ENCODE measurements around the gene PMEPA1.
"Not testable (repeated sequence)": the region's sequence is repeated elsewhere in the genome, so short reads cannot be mapped to it uniquely, and the experiment has no call there.

Gene PMEPA1

DNA sequence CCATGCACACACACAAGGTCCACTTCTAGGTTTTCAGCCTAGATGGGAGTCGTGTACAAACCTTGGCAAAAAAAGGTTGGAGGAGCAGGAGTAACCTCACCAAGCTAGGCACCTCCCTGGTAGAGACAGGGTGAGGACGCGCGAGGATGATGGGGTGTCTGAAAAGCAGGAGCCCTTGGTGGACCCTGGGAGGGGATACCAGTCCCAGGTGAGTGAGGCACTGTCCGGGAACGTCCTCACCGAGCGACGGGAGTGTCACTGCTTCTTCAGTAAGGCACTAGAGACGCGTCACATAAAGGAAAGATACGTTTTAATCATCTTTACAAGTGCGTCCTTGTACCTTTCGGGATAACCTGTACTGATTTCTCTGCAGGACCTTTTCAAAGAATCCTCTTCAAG lies 60.2 kb downstream of the PMEPA1 start:
- DNase-seq (ENCODE audit: low read depth) = no peak

DNA sequence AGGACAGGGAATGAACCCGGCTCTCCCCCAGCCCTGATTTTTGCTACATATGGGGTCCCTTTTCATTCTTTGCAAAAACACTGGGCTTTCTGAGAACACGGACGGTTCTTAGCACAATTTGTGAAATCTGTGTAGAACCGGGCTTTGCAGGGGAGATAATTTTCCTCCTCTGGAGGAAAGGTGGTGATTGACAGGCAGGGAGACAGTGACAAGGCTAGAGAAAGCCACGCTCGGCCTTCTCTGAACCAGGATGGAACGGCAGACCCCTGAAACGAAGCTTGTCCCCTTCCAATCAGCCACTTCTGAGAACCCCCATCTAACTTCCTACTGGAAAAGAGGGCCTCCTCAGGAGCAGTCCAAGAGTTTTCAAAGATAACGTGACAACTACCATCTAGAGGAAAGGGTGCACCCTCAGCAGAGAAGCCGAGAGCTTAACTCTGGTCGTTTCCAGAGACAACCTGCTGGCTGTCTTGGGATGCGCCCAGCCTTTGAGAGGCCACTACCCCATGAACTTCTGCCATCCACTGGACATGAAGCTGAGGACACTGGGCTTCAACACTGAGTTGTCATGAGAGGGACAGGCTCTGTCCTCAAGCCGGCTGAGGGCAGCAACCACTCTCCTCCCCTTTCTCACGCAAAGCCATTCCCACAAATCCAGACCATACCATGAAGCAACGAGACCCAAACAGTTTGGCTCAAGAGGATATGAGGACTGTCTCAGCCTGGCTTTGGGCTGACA lies 60.8 kb downstream of the PMEPA1 start:
- no peak for DNase-seq (ENCODE audit: low read depth)

DNA sequence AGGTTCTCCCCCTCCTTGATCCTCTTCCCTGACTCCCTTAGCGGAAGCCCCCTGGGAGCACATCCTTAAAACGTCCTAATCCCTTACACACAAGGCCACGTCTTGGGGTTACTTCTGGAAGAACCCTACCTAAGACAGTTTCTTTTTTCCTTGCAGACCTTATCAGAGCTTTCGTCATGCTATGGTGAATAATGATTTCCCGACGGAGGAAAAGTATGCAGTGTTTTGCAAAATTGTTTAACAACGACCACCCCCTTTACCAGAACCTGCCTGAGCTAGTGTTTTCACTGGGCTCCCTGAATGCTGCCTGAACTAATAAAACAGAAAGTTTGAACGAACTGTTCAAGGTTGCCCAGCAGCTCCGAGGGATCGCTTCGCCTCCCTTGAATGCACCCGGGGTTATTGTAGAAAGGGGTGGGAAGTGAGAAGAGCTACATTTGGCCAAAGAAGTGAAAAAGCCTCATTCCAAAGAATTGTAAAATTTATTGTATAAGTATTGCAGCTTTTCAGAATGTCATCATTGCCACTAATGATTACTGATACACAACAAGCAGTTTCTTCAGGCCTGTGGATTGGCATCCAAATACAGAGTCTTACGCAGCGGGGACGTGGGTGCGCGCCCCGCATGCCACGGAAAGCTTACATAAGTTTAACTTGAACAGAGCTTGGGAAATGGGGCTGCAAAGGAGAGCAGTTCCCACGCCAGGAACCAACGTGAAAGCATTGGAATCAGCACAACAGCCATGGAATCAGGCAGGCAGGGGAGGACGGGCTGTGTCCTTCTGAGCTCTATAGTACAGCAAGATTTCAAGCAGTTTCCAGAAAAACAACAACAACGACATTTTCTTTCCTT lies 61.7 kb downstream of the PMEPA1 start:
- no peak for DNase-seq (ENCODE audit: low read depth)

DNA sequence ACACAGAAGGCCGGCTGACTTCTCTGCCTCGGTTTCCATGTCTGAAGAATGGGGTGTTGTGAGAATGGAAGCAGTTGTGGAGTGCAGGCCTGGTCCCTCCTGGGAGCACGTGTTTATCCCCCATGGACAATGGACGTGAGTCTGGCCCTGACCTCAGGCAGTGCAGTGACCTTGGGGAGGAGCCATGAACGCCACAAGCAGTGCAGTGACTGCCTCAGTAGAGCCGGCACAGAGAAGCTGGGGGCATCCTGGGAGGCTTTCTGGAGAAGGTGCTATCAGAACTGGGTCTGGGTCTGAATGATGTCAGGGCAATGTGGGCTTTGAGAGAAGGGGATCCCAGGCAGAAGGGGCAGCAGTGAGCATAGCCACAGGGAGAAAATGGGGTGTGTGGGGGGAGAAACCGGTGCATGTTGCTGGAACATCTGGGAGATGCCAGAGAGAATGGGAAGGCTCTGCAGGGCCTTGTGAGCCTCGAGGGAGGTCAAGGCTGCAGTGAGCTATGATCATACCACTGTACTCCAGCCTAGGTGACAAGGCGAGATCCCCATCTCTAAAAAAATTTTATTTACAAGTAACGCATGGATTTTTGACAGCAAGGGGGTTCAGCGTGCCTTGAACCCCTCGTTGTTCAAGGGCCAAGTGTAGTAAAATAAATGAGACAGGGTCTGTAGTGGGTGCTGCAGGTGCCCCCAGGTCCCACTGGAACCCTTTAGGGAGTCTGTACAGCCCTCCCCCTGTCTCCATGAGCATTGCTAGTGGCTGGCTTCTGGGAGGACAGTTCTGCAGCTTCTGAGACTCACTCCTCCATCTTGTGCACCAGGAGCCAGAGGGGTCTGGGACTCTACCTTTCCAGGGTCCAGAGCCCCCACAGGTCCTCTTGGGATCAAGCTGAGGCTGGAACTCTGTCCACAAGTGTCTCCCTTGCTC lies 62.5 kb downstream of the PMEPA1 start:
- DNase-seq (ENCODE audit: low read depth) = no peak

DNA sequence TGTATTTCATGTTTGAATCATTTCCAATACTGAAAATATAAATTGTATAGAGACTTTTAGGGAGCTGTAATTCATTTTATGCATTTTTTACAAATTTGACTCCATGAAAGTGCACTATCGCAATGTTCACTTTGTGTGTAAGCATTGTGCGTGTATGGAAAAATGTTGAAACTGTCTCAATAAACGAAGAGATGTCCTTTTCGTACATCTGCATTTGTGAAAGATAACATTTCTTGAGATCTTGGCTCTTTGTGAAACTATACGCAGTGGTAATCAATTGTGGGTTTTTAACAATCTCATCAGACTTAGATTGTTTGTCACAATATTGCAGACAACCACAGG lies 70.9 kb downstream of the PMEPA1 start:
- DNase-seq (ENCODE audit: low read depth) = no peak

DNA sequence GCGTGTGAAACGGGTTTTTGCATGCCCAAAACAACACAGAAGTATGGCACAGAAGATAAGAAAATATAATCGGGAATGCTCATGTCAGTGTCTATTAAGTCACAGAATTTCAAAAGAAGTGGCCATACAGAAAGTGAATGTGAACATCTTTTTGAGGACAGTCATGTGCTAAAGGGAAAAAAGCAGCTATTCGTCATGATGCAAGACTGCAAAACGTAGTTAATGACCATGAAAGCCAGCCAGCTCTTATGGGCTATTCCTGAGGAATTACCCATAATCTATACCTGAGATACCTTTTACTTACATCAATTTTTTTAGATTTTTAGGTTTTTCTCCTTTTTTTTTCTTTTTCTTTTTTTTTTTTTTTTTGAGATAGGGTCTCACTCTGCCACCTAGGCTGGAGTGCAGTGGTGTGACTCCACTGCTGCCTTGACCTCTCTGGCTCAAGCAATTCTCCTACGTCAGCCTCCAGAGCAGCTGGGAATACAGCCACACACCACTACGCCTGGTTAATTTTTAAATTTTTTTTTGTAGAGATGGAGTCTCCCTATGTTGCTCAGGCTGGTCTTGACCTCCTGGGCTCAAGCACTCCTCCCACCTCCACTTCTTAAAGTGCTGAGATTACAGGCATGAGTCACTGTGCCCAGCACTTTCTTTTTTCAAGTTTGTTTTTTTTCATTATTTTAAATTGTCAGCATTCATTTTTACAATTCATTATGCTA lies 71.5 kb downstream of the PMEPA1 start:
- no peak for DNase-seq (ENCODE audit: low read depth)

DNA sequence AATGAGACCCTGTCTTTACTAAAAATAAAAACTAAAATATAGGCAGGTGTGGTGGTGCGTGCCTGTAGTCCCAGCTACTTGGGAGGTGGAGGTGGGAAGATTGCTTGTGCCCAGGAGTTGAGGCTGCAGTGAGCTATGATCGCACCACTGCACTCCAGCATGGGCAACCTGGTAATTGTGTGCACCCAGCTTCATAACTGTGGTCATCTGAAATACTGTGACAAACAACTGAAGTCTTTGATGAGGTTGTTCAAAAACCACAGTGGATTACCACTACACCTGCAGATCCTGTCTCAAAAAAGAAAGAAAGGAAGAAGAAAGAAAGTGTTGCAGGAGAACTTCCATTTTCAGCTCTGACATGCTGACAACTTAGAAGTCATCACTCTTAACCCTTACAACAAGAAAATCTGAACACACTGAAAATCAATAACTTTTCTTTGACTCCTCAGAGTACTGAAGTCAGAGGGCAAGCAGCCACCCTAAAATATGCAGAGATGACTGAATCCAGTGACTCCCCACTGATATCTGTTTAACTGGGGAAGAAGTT lies 75.8 kb downstream of the PMEPA1 start:
- no peak for DNase-seq (ENCODE audit: low read depth)

DNA sequence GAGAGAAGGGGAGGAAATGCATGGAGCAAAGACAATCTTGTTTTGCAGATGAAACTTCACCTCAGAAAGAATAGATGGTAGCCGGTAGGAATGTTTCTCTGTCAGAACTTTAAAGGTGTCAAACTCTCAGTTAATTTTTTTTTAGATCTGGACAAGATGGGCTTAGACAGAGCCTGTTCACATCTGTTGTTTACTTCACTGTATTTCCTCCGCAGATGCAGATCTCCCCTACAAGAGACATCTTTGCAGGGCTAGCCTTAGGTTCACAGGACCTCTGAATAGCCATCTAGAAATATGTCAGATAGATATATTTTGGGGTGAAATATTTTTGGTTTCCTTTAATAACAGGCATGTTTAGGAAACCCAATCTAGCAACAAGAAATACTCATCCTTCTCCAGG lies 77.5 kb downstream of the PMEPA1 start:
- DNase-seq (ENCODE audit: low read depth) = no peak

DNA sequence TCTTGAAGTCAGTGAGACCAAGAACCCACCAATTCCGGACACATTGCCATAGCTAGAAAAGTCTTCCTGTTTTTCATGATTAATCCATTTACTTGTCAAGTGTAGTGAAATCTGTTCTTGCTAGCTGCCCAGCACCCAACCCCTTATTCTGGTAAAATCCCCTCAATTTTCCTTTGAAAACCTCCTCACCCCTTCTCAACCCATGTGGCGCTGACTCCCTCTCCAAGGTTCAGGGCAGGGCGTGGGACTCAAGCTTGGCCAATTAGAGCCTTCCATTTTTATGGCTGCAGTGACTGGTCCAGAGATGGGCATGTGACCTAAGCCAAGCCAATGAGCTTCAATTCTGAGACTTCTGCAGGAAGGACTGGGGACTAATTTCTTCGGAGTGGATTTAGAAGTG lies 79.8 kb downstream of the PMEPA1 start:
- DNase-seq (ENCODE audit: low read depth) = peak; percentile 47

DNA sequence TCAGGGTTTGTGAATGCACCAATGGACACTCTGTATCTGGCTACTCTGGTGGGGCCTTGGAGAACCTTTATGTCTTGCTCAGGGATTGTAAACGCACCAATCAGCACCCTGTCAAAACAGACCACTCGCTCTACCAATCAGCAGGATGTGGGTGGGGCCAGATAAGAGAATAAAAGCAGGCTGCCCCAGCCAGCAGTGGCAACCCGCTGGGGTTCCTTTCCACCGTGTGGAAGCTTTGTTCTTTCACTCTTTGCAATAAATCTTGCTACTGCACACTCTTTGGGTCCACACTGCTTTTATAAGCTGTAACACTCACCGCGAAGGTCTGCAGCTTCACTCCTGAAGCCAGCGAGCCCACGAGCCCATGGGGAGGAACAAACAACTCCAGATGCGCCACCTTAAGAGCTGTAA lies 80.3 kb downstream of the PMEPA1 start:
- DNase-seq (ENCODE audit: low read depth) = not testable (repeated sequence)

DNA sequence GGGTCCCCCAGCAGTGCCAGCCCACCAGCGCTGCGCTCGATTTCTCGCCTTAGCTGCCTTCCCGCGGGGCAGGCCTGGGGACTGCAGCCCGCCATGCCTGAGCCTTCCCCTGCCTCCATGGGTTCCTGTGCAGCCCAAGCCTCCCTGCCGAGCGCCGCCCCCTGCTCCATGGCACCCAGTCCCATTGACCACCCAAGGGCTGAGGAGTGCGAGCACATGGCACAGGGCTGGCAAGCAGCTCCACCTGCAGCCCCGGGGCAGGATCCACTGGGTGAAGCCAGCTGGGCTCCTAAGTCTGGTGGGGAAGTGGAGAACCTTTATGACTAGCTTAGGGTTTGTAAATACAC lies 80.9 kb downstream of the PMEPA1 start:
- DNase-seq (ENCODE audit: low read depth) = not testable (repeated sequence)

DNA sequence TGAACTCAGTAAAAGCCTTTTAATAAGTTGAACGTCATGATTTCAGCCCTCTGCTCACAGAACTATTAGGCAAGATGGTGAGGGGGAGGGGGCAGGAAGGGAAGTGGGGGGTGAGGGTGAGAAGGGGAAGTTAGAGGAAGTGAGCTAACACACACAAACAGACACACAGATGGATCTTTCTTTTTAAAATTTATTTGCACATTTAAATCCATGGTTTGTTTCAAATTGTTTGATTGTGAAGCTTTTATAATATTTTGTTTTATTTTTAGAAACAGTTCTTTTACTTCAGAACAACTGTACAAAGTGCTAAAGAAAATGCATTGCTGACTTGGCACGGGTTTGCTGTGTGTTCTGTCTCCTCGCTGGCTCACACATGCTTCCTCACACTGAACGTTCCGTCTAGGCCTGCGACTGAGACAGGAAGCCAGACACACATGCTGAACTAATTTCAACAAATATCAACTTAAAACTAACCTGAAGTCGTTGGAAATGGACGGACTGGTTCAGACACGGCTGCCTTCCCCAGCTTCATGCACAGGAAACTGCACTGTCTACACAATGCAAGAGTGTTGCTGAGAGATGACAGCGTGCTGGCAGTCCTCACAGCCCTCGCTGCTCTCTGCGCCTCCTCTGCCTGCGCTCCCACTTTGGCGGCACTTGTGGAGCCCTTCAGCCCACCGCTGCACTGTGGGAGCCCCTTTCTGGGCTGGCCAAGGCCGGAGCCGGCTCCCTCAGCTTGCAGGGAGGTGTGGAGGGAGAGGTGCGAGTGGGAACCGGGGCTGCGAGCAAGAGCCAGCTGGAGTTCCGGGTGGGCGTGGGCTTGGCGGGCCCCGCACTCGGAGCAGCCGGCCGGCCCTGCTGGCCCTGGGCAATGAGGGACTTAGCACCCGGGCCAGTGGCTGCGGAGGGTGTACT lies 81.5 kb downstream of the PMEPA1 start:
- DNase-seq (ENCODE audit: low read depth) = peak; percentile 48

DNA sequence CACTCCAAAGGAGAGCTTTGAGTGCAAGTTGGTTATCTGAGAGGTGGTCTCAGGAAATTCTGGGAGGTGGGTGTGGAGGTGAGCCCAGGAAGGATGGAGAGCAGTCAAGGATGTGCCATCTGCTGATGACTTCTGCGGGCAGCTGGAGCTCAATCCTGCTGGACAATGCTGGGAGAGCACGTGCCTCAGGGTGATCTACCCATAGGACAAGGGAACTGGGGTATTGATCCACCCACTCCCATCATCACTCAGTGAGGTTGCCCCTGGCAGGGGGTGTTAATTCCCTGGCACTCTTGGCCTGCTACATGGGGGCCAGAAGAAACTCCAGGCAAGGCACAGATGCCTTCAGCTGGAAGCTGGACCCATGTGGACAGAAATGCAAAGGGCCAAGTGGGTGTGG lies 82.5 kb downstream of the PMEPA1 start:
- DNase-seq (ENCODE audit: low read depth) = no peak

DNA sequence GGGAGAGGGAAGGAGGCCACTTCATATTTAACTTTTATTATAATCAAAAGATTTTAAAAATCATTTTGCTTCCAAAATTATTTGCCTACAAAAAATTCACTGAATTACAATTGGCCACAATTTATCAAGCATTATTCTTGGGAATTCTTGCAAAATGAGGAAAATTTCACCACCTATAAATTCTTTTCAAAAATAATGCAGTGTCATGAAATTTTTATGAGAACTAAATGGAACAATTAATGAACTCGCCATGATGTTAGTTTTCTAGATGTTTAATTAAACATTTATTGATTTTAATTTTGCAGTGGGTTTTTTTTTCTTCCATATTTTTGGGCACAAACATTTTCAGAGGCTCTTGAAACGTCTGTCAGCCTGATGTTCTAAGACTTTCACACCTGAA lies 83.8 kb downstream of the PMEPA1 start:
- DNase-seq (ENCODE audit: low read depth) = no peak

DNA sequence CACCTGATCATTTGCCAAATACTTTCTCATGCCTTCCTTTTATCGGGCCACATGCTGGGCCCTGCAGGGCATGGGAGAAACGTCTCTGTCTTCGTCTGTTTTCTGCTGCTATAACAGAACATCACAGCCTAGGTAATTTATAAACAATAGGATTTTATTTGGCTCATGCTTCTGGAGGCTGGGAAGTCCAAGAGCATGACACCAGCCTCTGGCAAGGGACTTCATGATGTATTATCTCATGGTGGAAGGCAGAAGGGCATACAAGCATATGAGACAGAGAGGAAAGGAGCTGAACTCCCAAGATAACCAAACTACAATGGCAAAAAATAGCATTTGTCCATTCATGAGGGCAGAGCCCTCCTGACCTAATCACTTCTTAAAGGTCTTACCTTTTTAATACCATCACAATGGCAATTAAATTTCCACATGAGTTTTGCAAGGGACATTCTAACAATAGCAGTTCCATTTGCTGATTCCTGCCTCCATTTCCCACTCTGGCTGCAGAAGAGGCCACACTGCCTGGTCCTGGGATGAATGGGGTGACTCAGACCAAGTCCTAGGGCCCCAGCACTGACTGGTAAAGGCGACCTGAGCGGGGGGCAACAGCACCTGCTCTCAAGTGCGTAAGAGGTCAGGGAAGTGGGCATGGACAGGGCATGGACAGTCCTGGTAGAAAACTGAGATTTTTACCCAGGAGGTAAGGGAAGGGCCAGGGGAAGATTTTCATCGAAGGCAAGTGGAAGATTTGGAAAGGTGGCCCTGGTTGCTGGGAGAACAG lies 84.4 kb downstream of the PMEPA1 start:
- DNase-seq (ENCODE audit: low read depth) = no peak

DNA sequence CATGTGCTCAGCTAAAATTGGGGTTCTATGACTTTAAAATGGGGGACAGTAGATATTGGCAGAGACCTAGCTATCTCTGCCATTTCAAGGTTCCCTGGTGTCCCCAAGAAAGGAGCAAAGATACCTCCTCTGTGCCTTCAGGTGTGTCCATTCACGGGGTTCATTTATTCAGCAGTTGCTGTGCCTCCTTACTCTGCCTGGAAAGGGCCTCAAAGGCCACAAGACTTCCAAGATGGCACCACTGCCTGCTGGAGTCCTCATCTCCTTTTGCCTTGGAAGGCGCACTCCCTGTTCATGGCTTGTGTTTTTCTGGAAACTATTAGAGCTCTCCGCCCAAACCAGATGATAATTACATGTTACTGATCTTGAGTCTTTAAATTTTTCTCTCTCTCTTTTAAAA lies 85.7 kb downstream of the PMEPA1 start:
- no peak for DNase-seq (ENCODE audit: low read depth)

DNA sequence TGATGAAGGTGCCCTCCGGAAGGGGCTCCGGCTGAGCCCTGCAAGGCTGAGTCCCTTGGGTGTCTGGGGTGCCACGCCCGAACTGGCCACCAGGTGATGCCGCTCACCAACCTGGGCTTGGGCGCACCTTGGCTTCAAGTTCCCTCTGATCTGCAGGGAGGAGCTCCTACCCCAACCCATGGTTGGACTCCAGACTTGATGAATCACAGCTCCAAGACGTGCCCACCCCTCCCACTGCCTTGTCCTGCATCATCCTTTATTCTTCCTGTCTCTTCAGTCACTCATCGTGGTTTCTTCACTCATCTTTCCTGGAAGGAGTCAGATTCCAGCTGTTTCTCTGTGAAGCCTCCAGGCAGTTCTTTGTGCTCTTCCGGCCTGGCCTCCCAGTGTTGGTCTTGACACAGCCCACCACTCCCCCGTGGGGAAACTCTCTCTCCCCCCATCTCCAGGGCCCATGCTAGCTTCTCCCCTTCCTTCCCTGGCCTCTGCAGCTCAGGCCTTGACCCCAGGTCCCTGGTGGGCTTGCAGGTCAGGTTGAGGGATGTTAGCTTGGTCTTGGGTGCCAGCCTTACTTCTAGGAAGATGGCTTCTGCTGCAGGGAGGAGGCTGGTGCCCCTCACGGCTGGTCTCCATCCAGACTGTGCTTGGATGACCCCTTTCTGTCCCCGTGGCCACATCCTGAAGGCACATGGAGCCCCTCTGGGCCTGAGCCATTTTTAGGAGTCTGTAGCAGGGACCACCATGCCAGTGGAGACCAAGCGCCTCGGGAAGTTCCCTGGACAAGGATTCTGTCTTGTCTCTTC lies 87.0 kb downstream of the PMEPA1 start:
- peak; percentile 51 for DNase-seq (ENCODE audit: low read depth)

DNA sequence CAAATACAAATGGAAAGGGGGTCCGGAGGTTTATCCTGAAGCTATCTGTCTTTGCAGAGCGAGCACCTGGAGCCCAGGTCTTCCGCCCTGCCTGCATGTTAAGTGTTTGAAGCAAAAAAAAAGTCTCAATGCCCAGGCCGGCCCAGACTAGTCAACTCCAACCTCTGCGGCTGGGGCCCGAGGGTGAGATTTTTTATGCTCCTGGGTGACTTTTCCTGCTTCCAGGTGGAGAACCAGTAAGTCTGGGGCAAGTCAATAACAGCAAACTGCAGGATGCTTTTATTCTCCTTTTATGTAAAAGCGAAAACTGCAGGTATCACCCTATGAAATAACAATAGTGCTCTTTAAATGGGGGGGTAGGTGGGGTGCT lies 87.6 kb downstream of the PMEPA1 start:
- DNase-seq (ENCODE audit: low read depth) = no peak

Data from stimulated activated CD4-positive, alpha-beta T cell treated with anti-CD3 and anti-CD28 coated beads, Interleukin-2, amount 100 ng/mL, for 4 hours (primary cell).